Nephron progenitor cell (in vitro differentiated cells): Measurements from ENCODE around the gene CCDC7.
A peak's percentile ranks its signal among the peaks of the same experiment; 100 is the strongest.
"Not testable (repeated sequence)": the region's sequence is repeated elsewhere in the genome, so short reads cannot be mapped to it uniquely, and the experiment has no call there.

ENCODE experiments used
- DNase-seq: peaks from one replicate; pipeline ENCODE4 v3.0.0; 2021
- H3K27ac Mint-ChIP-seq: 2 replicates; pipeline ENCODE4 v1.8.0; 2021; ENCODE audit warnings: mild to moderate bottlenecking, moderate library complexity, mixed read lengths
- H3K27me3 Mint-ChIP-seq: 2 replicates; pipeline ENCODE4 v1.8.0; 2021; ENCODE audit warnings: mild to moderate bottlenecking, low read depth, mixed read lengths; ENCODE audit not compliant: poor library complexity
- H3K36me3 Mint-ChIP-seq: 2 replicates; pipeline ENCODE4 v1.8.0; 2021; ENCODE audit warnings: low read depth, mixed read lengths
- H3K4me1 Mint-ChIP-seq: 2 replicates; pipeline ENCODE4 v1.8.0; 2021; ENCODE audit warnings: mixed read lengths
- H3K4me3 Mint-ChIP-seq: 2 replicates; pipeline ENCODE4 v1.8.0; 2021; ENCODE audit warnings: mild to moderate bottlenecking, moderate library complexity, mixed read lengths
- H3K9me3 Mint-ChIP-seq: 2 replicates; pipeline ENCODE4 v1.8.0; 2021; ENCODE audit warnings: mild to moderate bottlenecking, moderate library complexity, mixed read lengths
- CTCF ChIP-seq: fragments of 200-600 bp; sonication (generic); IDR thresholded peaks from 2 replicates; pipeline ENCODE4 v1.5.0; 2021; ENCODE audit warnings: antibody characterized with exemption

Gene CCDC7

GRCh38 chr10:32909456-32909855 is 463.5 kb downstream of the CCDC7 start:
- Mint-ChIP-seq H3K4me3 (no peak overlapping the region), H3K27me3 (no peaks in the 10 kb centered on the region), H3K36me3 (peaks cover 82% of the 10 kb centered on the region), H3K9me3 (peaks cover 10% of the 10 kb centered on the region), H3K4me1 (no peaks in the 10 kb centered on the region), H3K27ac (no peak overlapping the region)
- DNase-seq: no peak
- TF ChIP-seq CTCF: no peak

- peaks cover 16% of the 10 kb centered on the region for H3K9me3 Mint-ChIP-seq
- not testable (repeated sequence) for DNase-seq, H3K4me3 Mint-ChIP-seq, H3K4me1 Mint-ChIP-seq, H3K27me3 Mint-ChIP-seq, H3K27ac Mint-ChIP-seq
- H3K36me3 Mint-ChIP-seq: peaks cover 87% of the 10 kb centered on the region
Observed at GRCh38 chr10:32909970-32910369, 464.0 kb downstream of the CCDC7 start.

DNA sequence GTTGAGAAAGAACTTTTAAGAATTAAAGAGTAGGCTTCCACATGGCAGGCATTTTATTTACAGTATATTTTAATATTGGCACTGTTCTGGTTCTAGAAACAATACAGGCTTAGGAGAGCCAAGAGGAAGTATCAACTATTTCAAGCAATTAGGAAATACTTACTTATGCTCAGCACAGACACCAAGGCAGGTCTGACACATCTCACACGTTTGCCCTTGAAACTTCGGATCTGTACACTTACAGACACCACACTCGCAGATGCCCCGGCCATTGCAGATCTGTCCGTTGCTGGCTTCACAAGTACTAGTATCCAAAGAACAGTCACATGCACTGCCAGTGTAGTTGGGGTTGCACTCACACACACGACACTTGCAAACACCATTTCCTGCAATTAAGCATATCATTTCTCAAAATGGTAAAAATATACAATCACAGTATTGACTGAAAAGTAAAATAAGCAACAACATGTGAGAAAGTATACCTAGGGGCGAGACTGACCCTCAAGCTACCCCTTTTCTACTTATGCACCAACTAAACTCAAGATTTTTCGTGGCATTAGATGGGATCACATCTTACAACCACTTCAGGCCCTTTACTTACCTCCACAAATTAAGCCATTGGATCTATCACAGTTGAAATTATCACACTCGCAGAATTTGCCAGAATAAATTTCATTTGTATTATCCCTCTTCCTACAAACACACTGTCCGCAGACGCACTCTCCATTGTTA is 465.5 kb downstream of the CCDC7 start:
- Mint-ChIP-seq H3K4me1 (no peaks in the 10 kb centered on the region), H3K4me3 (no peak overlapping the region), H3K36me3 (peaks cover 89% of the 10 kb centered on the region), H3K27me3 (peaks cover 5% of the 10 kb centered on the region), H3K9me3 (peaks cover 30% of the 10 kb centered on the region), H3K27ac (no peak overlapping the region)
- TF ChIP-seq CTCF: no peak
- no peak for DNase-seq

DNA sequence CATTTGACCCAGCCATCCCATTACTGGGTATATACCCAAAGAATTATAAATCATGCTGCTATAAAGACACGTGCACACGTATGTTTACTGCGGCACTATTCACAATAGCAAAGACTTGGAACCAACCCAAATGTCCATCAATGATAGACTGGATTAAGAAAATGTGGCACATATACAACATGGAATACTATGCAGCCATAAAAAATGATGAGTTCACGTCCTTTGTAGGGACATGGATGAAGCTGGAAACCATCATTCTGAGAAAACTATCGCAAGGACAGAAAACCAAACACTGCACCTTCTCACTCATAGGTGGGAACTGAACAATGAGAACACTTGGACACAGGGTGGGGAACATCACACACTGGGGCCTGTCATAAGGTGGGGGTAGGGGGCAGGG is 471.9 kb downstream of the CCDC7 start:
- Mint-ChIP-seq H3K9me3 (peaks cover 56% of the 10 kb centered on the region), H3K36me3 (peaks cover 92% of the 10 kb centered on the region)
- H3K4me1 Mint-ChIP-seq, H3K27ac Mint-ChIP-seq, DNase-seq, H3K27me3 Mint-ChIP-seq, H3K4me3 Mint-ChIP-seq: not testable (repeated sequence)

- TF ChIP-seq CTCF: no peak
- no peak overlapping the region for H3K4me3 Mint-ChIP-seq
- DNase-seq: no peak
- H3K36me3 Mint-ChIP-seq: peaks cover 87% of the 10 kb centered on the region
- no peaks in the 10 kb centered on the region for H3K4me1 Mint-ChIP-seq
- H3K9me3 Mint-ChIP-seq: peaks cover 28% of the 10 kb centered on the region
- no peaks in the 10 kb centered on the region for H3K27me3 Mint-ChIP-seq
- H3K27ac Mint-ChIP-seq: no peak overlapping the region
Observed at GRCh38 chr10:32922170-32922569, 476.2 kb downstream of the CCDC7 start.

DNA sequence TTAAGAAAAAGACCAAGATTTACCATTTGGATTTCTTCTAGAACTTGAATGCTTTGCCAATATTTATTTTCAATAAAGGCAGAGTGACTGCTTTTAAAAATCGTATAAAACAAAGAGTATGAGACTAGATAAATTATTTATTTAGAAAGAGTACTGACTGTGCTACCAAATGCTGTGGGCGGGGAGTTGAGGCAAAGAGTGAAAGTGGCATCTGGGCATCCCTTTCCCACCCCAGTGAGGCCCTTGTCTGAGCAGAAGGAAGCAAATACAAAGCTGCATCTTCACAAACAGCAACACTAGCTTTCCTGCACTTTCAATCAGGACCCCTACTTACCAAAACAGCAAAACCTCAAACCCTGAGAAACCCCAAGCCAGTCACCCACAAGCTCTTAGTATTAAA is 477.2 kb downstream of the CCDC7 start:
- peaks cover 87% of the 10 kb centered on the region for H3K36me3 Mint-ChIP-seq
- H3K27me3 Mint-ChIP-seq: no peaks in the 10 kb centered on the region
- no peaks in the 10 kb centered on the region for H3K4me1 Mint-ChIP-seq
- no peak overlapping the region for H3K27ac Mint-ChIP-seq
- no peak for TF ChIP-seq CTCF
- H3K4me3 Mint-ChIP-seq: no peak overlapping the region
- no peak for DNase-seq
- H3K9me3 Mint-ChIP-seq: peaks cover 20% of the 10 kb centered on the region

DNA sequence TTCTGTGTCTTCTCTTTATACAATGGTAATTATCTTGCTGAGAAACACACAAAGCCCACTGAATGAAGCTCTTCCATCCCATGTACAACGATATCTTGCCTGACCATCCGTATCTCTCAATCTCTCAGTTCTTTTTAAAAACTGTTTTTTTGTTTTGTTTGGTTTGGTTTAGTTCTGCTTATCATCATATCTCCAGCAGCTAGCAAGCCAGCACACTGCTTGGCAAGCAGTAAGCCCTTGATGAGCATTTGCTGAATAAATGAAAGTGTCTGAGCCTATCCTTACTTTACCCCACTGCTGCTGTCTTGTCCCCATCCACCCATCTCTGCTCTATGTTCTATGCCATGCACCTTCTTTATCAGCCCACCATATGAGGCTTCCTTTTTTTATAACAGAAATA is 477.9 kb downstream of the CCDC7 start:
- peaks cover 13% of the 10 kb centered on the region for H3K9me3 Mint-ChIP-seq
- H3K36me3 Mint-ChIP-seq: peaks cover 87% of the 10 kb centered on the region
- H3K4me1 Mint-ChIP-seq: peaks cover 2% of the 10 kb centered on the region
- no peak for DNase-seq
- H3K27ac Mint-ChIP-seq: peak overlapping the region; percentile 75
- H3K27me3 Mint-ChIP-seq: no peaks in the 10 kb centered on the region
- TF ChIP-seq CTCF: no peak
- no peak overlapping the region for H3K4me3 Mint-ChIP-seq
